ENCODE measurements around the gene TELO2. TPM values are rescaled to one million over a fixed set of nuclear protein-coding genes. Genes with fewer than 3 reads are reported as not detected.
A peak's percentile ranks its signal among the peaks of the same experiment; 100 is the strongest.

The TELO2 gene
- total RNA-seq, 4 donors from 2014 or later = 4.9 to 59.1 (median 39.0) TPM

DNA sequence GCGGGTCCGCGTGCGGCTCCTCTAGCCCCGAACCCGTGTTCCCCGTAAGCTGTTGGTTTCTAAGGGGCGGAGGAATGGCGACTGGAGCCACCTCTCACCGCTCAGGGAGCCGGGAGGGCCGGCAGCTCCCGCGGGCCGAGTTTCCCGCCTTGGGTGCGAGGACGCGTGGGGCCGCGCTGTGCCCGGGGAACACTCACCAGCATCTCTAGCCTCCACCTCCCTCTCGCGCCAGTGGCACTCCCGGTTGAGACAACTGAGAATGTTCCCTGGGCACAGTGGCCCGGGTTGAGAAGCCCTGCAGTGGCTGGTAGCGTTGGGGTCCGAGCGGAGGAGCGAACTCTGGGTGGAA, 560 bp downstream of the TELO2 start:
- intact Hi-C loops (cut with DNase I; ENCODE audit: low total_unique reads) = no loop called here
- peaks cover 0 to 6% of the 10 kb centered on the region in 2 donors for H3K4me1 ChIP-seq
- no peaks in the 10 kb centered on the region for H3K36me3 ChIP-seq
- peak overlapping the region; percentile 74 to 90 for H3K27ac ChIP-seq
- no peak for TF ChIP-seq POLR2A (IDR thresholded peaks at IDR 0.05)
- TF ChIP-seq, protein P1, sequence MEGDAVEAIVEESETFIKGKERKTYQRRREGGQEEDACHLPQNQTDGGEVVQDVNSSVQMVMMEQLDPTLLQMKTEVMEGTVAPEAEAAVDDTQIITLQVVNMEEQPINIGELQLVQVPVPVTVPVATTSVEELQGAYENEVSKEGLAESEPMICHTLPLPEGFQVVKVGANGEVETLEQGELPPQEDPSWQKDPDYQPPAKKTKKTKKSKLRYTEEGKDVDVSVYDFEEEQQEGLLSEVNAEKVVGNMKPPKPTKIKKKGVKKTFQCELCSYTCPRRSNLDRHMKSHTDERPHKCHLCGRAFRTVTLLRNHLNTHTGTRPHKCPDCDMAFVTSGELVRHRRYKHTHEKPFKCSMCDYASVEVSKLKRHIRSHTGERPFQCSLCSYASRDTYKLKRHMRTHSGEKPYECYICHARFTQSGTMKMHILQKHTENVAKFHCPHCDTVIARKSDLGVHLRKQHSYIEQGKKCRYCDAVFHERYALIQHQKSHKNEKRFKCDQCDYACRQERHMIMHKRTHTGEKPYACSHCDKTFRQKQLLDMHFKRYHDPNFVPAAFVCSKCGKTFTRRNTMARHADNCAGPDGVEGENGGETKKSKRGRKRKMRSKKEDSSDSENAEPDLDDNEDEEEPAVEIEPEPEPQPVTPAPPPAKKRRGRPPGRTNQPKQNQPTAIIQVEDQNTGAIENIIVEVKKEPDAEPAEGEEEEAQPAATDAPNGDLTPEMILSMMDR (IDR thresholded peaks at IDR 0.05) = no peak
- peak overlapping the region; percentile 64 to 65 for H3K4me3 ChIP-seq
- no peaks in the 10 kb centered on the region for H3K9me3 ChIP-seq
- DNase-seq = no peak
- H3K27me3 ChIP-seq = no peaks in the 10 kb centered on the region

DNA sequence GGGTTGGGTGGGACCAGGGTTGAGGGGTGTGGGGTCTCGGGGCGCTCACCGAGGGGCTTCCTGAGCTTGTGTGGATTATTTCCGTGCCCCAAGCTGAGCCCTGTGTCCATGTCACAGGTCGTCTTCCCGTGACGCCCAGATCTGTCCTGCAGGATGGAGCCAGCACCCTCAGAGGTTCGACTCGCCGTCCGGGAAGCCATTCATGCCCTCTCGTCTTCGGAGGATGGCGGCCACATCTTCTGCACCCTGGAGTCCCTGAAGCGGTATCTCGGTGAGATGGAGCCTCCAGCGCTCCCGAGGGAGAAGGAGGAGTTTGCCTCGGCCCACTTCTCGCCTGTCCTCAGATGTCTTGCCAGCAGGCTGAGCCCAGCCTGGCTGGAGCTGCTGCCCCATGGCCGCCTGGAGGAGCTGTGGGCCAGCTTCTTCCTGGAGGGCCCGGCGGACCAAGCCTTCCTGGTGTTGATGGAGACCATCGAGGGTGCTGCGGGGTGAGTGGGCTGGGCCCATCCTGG, 1.0 kb downstream of the TELO2 start:
- Histone ChIP-seq H3K4me3 (peak overlapping the region; percentile 64 to 65), H3K9me3 (no peaks in the 10 kb centered on the region), H3K36me3 (no peaks in the 10 kb centered on the region), H3K27ac (peak overlapping the region; percentile 74 to 90), H3K4me1 (peaks cover 0 to 6% of the 10 kb centered on the region in 2 donors), H3K27me3 (no peaks in the 10 kb centered on the region)
- DNase-seq = peak in 1 of 2 donors; percentile 62
- intact Hi-C loops (cut with DNase I; ENCODE audit: low total_unique reads) = no loop called here
- no peak for TF ChIP-seq POLR2A (IDR thresholded peaks at IDR 0.05)
- TF ChIP-seq, protein P1 (IDR thresholded peaks at IDR 0.05) = peak; percentile 17 to 61 (median 48)

DNA sequence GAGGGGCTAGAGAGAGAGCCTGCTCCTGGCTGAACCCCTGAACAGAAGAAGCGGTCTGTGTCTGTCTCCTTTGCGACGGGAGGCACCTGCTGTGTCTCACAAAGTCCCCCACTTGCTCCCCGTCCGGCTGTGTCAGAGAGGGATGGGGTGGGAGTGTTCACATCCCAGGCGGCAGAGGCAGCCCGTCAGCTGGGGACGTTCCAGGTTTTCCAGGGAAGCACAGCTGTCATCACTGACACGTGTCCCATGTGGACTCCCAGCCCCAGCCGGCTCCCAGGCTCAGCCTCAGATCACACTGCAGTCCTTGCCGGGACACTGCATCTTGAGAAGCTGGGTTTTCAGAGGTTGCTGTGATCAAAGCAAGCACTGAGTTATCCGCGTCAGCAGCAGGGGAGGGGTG, 1.6 kb downstream of the TELO2 start:
- H3K9me3 ChIP-seq = no peaks in the 10 kb centered on the region
- DNase-seq = no peak
- peaks cover 0 to 6% of the 10 kb centered on the region in 2 donors for H3K4me1 ChIP-seq
- no peaks in the 10 kb centered on the region for H3K36me3 ChIP-seq
- H3K4me3 ChIP-seq = no peak overlapping the region
- TF ChIP-seq, protein P1 (IDR thresholded peaks at IDR 0.05) = no peak
- TF ChIP-seq POLR2A (IDR thresholded peaks at IDR 0.05) = no peak
- no peaks in the 10 kb centered on the region for H3K27me3 ChIP-seq
- intact Hi-C loops (cut with DNase I; ENCODE audit: low total_unique reads) = no loop called here
- H3K27ac ChIP-seq = no peak overlapping the region

DNA sequence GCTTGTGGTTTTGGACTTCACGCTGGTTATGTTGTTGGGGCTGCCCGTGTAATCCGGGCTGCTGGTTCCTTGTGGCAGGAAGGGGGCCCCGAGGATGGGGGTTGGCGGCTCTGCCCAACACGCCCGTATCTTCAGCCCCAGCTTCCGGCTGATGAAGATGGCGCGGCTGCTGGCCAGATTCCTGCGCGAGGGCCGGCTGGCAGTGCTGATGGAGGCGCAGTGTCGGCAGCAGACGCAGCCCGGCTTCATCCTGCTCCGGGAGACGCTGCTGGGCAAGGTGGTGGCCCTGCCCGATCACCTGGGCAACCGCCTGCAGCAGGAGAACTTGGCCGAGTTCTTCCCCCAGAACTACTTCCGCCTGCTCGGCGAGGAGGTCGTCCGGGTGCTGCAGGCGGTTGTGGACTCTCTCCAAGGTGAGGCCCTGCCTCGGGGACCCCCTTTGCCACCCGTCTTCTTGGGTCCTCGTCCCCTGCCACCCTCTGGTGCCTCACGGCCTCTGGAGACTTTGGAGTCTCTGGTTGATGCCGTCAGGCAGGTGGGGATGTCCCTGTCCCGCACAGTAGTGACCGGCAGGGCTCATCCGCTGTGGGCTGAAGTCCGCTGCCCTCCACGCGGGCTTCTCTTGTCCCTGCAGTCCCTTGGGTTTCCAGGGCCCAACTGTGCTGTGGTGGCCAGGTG, 2.2 kb downstream of the TELO2 start:
- Histone ChIP-seq H3K4me3 (no peak overlapping the region), H3K36me3 (no peaks in the 10 kb centered on the region), H3K27me3 (no peaks in the 10 kb centered on the region), H3K9me3 (no peaks in the 10 kb centered on the region), H3K27ac (no peak overlapping the region), H3K4me1 (peaks cover 0 to 6% of the 10 kb centered on the region in 2 donors)
- peak in 1 of 2 donors; percentile 15 for DNase-seq
- intact Hi-C loops (cut with DNase I; ENCODE audit: low total_unique reads) = no loop called here
- TF ChIP-seq, protein P1 (IDR thresholded peaks at IDR 0.05) = no peak
- no peak for TF ChIP-seq POLR2A (IDR thresholded peaks at IDR 0.05)

DNA sequence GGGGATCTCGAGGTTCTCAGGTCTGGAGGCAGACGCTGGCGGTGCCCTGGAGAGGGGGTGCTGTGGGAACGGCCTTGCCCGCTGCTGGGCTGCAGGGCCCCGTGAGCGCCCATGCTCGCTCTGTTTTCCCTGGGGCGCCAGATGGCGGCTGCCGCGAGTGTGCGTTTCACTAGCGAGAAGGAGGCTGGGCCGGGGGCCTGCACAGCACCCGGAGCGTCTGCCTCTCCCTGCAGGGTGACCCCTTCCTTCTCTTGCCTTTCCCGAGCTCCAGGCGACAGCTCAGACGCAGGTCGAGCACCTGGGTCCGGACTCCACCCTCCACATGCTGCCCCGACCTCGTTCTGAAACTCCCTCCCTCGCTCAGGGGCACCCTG, 2.7 kb downstream of the TELO2 start:
- intact Hi-C loops (cut with DNase I; ENCODE audit: low total_unique reads) = no loop called here
- Histone ChIP-seq H3K27ac (no peak overlapping the region), H3K4me3 (no peak overlapping the region), H3K36me3 (no peaks in the 10 kb centered on the region), H3K9me3 (no peaks in the 10 kb centered on the region), H3K4me1 (peaks cover 0 to 6% of the 10 kb centered on the region in 2 donors), H3K27me3 (no peaks in the 10 kb centered on the region)
- no peak for DNase-seq
- TF ChIP-seq POLR2A (IDR thresholded peaks at IDR 0.05) = no peak
- TF ChIP-seq, protein P1 (IDR thresholded peaks at IDR 0.05) = no peak

All from uterus (tissue), 4 donors.